HFF-Myc (cell line): Measurements from ENCODE around the gene SIK2.

Source experiments
- DNase-seq: peaks from one replicate; pipeline ENCODE4 v3.0.0-alpha.2; 2011; ENCODE audit warnings: low read depth; ENCODE audit errors: extremely low read depth
- H3K4me3 ChIP-seq: replicated peaks from 2 replicates; pipeline ENCODE4 v1.5.1; 2011; ENCODE audit warnings: low read depth, mild to moderate bottlenecking, control low read depth, low read length
- CTCF ChIP-seq: IDR thresholded peaks from 2 replicates; pipeline ENCODE4 v1.5.1; 2012; ENCODE audit warnings: mild to moderate bottlenecking, low read depth, low read length, control low read depth; ENCODE audit errors: missing control alignments

The SIK2 gene

GRCh38 chr11:111602865-111603610 is 789 bp downstream of the SIK2 start:
- no peak for TF ChIP-seq CTCF
- peak overlapping the region; percentile 74 for H3K4me3 ChIP-seq
- DNase-seq = no peak

- no peak for DNase-seq
These were observed 1.4 kb downstream of the SIK2 start for GRCh38 chr11:111603611-111604130.

GRCh38 chr11:111604392-111605009 is 2.3 kb downstream of the SIK2 start:
- TF ChIP-seq CTCF = peak; percentile 46
- no peak for DNase-seq
- H3K4me3 ChIP-seq = peak overlapping the region; percentile 74; the same call in 1 of the 2 replicates

More at GRCh38 chr11:111603611-111604130, 1.4 kb downstream of the SIK2 start:
- H3K4me3 ChIP-seq = peak overlapping the region; percentile 74
- no peak for TF ChIP-seq CTCF

- no peak for TF ChIP-seq CTCF
- H3K4me3 ChIP-seq = no peak overlapping the region
- no peak for DNase-seq
These were observed 3.4 kb downstream of the SIK2 start for GRCh38 chr11:111605681-111606080.

GRCh38 chr11:111606986-111607385 is 4.7 kb downstream of the SIK2 start:
- TF ChIP-seq CTCF = no peak
- no peak for DNase-seq
- no peak overlapping the region for H3K4me3 ChIP-seq

- H3K4me3 ChIP-seq = no peak overlapping the region
- DNase-seq = no peak
- no peak for TF ChIP-seq CTCF
These were observed 5.5 kb downstream of the SIK2 start for GRCh38 chr11:111607751-111608150.
